ENCODE measurements around the gene LTB4R2.

The LTB4R2 gene

GRCh38 chr14:24361326-24361725, 51.4 kb downstream of the LTB4R2 start (continued):
- TF ChIP-seq CSRNP3 (CRISPR knock-in tag; IDR thresholded peaks at IDR 0.05) (no peak), CSDC2 (CRISPR knock-in tag; IDR thresholded peaks at IDR 0.05) (no peak), ZFP3 (CRISPR knock-in tag; IDR thresholded peaks at IDR 0.05) (no peak), CREB5 (CRISPR knock-in tag; IDR thresholded peaks at IDR 0.05; ENCODE audit: low read depth) (no peak), TOX (CRISPR knock-in tag; IDR thresholded peaks at IDR 0.05; ENCODE audit: borderline replicate concordance) (no peak), ARNTL (CRISPR knock-in tag; IDR thresholded peaks at IDR 0.05; ENCODE audit: borderline replicate concordance, low read depth) (no peak), TCF4 (CRISPR knock-in tag; IDR thresholded peaks at IDR 0.05; ENCODE audit: borderline replicate concordance) (no peak), BACH2 (CRISPR knock-in tag; IDR thresholded peaks at IDR 0.05; ENCODE audit: borderline replicate concordance) (no peak)
